ENCODE data around the gene DHX8.
"Not testable (repeated sequence)": the region's sequence is repeated elsewhere in the genome, so short reads cannot be mapped to it uniquely, and the experiment has no call there.

DHX8 gene

DNA sequence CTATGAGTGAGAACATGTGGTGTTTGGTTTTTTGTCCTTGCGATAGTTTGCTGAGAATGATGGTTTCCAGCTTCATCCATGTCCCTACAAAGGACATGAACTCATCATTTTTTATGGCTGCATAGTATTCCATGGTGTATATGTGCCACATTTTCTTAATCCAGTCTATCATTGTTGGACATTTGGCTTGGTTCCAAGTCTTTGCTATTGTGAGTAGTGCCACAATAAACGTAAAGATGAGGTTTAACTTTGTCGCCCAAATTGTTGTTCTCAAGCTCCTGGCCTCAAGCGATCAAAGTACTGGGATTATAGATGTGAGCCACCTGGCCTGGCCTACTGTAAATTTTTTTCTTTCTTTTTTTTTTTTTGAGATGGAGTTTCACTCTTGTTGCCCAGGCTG, 21.2 kb upstream of the DHX8 start:
- not testable (repeated sequence) for DNase-seq (ENCODE audit: low read depth)

DNA sequence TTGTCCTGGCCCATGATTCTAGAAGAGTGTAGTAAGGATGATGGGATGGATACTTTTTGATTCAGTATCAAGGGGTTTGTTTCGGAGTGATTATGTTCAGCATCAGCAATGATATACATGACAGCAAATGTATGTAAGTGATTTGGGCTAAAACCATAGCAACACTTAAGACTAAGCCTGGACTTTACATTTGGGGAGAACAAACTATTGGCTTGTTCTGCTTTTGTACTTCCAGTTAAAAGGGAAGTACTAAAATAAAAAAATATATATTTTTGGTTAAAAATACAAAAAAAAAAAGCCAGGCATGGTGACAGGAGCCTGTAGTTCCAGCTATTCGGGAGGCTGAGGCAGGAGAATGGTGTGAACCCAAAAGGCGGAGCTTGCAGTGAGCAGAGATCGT, 20.5 kb upstream of the DHX8 start:
- DNase-seq (ENCODE audit: low read depth): no peak

DNA sequence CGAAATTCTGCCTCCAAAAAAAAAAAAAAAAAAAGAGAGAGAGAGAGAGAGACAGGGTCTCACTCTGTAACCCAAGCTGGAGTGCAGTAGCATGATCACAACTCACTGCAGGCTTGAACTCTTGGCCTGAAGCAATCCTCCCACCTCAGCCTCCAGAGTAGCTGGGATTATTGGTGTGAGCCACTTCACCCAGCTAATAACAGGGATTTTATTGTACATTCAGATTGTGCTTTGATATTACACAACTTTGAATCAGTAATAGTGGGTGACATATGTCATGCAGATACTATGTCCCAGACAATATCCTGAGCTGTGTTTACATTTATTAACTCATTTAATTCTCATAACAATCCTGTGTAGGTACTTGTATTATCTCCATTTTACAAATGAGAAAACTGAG, 19.7 kb upstream of the DHX8 start:
- no peak for DNase-seq (ENCODE audit: low read depth)

DNA sequence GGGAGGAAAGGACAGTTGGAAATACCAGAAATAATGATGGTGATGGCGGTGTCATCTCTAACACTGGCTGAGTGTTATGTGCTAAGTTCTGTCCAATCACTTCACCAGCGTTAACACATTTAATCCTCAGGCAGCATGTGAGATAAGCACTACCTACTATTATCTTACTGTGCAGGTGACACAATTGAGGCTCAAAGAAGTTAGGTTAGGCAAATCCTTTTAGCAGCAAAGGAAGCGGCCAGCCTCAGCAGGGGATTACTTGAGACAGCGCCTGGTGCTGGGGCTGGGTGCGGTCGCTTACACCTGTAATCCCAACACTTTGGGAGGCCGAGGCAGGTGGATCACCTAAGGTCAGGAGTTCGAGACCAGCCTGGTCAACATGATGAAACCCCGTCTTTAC, 18.7 kb upstream of the DHX8 start:
- no peak for DNase-seq (ENCODE audit: low read depth)

DNA sequence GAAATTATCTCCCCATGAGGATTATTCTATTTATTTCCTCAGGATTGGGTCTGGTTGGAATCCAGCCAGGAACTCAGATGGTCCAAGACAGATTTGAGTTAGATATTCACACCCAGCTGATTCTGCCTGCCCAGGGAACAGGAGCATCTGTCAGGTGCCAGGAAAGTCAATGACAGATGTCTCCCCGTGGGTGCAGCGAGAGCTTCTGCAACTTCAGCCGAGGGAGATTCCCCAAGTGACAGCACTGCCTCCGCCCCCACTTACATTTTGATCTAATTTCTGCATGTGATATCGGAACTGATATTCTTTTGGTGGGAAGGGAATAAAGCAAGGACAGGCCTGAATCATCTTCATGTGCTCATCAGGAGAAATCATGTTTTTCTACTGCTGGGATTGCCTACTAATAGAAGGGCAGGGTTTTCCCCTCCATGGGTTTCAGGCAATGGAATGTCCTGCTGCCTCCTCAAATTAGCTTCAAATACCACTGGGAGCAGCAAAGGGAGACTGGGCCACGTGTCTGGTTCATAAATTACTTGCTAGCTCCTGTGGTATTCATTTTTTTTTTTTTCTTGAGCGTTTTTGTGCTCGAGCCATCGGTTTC, 15.7 kb upstream of the DHX8 start:
- no peak for DNase-seq (ENCODE audit: low read depth)

DNA sequence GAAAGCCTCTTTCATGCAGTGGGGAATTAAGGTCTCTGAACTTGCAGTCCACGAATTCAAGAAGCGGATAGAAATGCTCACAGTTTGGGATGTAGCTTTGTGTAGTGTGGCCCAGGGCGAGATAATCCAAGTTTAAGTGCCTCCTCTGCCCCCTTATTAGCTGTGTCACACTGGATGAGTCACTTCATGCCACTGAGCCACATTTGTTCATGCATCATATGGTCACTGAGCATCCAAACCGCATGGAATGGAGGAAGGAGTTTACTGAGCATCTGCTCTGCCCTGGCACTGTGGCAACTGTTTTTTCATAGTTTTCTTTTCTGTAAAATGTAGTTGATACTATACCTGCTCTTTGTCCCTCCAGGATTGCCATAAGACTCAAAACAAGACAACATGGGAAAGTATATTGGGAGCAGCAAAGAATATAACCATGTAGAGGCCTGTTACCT, 15.1 kb upstream of the DHX8 start:
- DNase-seq (ENCODE audit: low read depth): no peak

DNA sequence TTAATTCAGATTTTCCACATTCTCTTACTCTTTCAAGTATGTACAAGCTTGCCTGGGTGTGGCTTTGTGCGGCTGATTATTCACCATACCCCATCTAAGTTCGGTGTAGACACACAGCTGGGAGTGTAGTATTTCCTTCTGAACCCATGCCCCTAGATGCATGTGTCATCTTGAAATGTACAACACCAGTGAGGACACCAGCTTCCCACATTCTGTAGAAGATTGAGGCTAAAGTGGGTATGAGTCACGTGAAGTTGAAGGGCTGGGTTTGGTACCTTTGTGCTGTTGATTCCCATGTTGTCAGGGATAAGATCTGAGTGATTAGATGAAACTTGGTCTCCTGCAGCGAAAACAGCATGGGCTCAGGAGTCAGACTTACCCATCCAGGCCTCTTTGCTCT, 14.6 kb upstream of the DHX8 start:
- no peak for DNase-seq (ENCODE audit: low read depth)

DNA sequence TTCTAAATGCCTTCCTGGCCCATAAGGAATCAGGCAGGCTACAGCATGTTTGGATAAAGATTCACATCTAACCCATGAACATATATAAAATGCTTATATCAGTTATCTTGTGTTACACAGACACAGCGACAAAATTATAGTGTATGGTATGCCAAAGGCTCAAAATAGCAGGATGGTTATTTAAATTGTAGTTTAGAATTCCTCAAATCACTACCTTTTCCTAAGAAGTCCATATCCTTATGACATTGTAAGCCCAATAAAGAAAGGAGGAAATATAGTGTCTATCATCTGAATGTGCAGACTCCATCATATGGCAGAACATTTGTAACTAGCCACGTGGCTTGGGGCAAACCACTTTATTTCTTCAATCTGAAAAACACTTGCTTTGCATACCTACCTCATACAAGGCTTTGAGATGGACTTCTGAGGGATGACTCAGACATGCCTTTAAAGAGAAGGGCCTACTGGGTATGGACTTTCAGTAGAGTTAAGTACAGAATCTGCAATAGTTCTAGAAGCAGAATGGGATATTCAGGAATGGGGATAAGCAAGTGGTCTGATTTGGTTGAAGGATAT, 12.1 kb upstream of the DHX8 start:
- no peak for DNase-seq (ENCODE audit: low read depth)

DNA sequence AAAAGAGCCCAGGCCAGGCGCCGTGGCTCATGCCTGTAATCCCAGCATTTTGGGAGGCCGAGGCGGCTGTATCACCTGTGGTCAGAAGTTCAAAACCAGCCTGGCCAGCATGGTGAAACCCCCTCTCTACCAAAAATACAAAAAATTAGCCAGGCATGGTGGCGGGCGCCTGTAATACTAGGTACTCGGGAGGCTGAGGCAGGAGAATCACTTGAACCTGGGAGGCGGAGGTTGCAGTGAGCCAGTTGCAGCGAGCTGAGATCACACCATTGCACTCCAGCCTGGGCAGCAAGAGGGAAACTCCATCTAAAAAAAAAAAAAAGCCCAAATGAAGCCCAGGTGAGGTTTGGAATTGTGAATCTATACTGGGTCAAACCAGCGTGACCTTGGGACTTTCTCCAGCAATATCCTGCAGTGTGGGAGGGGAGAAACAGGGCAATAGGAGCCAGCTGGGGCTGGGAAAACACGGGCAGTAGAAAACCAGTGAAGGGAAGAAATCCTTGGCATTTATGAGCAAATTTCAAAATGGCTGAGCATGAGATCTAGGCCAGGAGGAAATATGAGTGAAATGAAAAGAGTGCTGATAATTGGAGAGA, 8.2 kb upstream of the DHX8 start:
- DNase-seq (ENCODE audit: low read depth): no peak

DNA sequence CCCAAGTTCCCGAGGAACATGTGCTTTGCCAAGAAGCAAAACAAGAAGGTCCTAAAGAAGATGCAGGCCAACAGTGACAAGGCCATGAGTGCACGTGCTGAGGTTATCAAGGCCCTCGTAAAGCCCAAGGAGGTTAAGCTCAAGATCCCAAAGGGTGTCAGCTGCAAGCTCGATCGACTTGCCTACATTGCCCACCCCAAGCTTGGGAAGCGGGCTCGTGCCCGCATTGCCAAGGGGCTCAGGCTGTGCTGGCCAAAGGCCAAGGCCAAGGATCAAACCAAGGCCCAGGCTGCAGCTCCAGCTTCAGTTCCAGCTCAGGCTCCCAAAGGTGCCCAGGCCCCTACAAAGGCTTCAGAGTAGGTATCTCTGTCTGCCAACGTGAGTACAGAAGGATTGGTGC, 7.5 kb upstream of the DHX8 start:
- not testable (repeated sequence) for DNase-seq (ENCODE audit: low read depth)

DNA sequence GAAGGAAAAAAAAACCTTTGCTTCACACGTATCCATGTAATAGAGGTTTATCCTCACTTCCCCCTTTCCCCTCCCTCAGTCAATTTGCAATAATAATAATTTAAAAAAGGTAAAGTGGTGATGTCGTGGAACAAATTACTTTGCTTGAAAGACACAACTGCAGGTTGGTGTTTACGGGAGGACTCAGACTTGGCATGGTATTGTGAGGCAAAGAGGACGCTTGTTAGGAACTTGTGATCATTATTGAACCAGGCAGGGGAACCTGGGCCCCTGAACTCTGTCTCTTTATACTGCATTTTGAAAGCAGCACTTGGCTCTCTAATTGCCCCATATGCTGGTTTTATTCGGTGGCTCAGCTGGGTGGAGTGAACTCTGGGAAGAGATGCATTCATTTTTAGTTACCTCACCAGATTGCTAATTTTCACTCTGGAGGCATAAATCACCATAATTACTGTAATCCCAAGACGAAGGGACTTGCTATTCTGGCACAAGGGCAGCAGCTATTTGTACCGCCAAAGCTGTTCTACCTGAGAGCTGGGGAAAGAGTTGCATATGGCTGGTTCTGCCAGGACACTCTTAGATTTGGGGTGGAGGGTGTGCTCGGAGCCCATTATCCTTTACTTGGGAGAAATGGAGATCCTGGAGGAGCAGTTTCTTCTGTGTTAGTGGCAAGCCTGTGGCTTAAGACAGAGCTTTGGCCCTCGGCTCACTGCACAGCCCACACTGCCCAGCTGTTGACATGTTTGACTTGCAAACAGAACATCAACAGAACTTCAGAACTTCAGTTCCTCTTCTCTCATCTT, 5.7 kb upstream of the DHX8 start:
- DNase-seq (ENCODE audit: low read depth): no peak

DNA sequence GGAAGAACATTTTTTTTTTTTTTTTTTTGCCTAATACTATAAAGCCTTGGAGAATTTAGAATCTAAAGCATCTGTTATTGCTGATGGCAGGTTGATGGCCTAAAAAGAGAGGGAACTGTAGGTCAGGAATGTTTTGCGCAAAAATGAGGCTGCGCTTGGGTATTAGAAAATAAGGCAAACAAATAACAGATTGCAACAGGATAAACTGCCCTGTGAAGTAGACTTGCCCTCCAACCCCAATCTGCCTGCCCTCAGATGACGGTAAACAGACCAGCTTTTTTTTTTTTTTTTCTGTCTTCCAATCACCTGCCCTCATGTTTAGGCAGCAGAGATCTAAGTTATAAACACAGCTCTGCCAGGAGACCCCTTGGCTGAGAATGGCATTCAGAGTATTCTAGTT, 3.8 kb upstream of the DHX8 start:
- no peak for DNase-seq (ENCODE audit: low read depth)

DNA sequence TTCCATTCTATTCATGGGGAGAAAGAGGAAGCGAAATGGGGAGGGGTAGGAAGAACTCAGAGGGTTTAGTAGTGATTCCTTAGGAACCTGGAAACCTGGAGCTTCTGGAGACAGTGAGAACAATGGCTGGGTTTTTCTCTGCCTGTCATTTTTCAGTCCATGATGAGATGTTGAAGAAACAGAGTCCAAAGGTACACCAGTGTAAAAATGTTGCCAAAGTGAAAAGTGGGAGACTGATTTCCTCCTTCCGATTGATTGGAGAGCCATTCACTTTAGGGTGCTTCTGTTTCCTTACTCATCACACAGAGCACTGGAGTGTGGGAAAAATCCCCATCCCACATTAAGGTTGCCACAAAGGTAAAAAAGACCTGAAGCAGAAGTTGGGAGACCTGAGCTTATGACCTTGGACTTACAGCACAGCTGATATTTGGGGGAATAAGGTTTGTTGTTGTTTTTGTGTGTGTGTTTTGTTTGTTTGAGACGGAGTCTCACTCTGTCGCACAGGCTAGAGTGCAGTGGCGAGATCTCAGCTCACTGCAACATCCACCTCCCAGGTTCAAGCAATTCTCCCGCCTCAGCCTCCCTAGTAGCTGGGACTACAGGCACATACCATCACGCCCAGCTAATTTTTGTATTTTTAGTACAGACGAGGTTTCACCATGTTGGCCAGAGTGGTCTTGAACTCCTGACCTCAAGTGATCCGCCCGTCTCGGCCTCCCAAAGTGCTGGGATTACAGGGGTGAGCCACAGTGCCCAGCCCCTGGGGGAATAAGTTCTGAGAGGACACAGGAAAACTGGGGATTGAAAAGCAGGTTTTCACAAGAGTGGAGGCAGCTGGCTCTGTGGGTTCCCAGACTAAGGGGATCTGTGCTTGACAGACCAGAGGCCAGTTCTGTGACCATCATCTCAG, 1.4 kb upstream of the DHX8 start:
- no peak for DNase-seq (ENCODE audit: low read depth)

DNA sequence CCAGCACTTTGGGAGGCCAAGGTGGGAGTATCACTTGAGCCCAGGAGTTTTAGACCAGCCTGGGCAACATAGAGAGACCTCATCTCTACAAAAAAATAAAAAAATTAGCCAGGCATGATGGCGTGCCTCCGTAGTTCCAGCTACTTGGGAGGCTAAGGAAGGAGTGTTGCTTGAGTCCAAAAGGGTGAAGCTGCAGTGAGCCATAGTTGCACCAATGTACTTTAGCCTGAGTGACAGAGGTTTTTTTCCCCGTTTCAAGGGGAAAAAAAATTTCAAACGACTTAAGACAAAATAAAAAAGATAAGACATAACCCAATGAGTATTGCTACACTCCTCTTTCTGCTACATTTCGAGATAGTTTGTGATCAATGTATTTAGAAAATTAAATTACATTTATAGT, 6.8 kb downstream of the DHX8 start:
- DNase-seq (ENCODE audit: low read depth): no peak

DNA sequence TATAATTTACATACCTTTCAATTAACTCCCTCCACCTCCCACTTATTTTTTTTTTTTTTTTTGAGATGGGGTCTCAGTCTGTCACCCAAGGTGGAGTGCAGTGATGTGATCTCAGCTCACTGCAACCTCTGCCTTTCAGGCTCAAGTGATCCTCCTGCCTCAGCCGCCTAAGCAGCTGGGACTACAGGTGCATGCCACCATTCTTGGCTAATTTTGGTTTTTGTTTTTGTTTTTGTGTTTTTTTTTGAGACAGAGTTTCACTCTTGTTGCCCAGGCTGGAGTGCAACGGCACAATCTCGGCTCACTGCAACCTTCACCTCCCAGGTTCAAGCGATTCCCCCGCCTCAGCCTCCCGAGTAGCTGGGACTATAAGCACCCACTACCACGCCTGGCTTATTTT, 25.7 kb downstream of the DHX8 start:
- not testable (repeated sequence) for DNase-seq (ENCODE audit: low read depth)

DNA sequence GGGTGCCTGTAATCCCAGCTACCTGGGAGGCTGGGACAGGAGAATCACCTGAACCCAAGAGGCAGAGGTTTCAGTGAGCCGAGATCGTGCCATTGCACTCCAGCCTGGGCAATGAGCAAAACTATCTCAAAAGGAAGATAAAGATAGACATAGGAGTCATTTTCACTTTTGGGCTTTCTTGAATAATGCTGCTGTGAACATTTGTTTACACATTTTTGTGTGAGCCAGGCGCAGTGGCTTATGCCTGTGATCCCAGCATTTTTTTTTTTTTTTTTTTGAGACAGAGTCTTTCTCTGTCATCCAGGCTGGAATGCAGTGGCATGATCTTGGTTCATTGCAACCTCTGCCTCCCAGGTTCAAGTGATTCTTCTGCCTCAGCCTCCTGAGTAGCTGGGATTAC, 27.4 kb downstream of the DHX8 start:
- DNase-seq (ENCODE audit: low read depth): not testable (repeated sequence)

DNA sequence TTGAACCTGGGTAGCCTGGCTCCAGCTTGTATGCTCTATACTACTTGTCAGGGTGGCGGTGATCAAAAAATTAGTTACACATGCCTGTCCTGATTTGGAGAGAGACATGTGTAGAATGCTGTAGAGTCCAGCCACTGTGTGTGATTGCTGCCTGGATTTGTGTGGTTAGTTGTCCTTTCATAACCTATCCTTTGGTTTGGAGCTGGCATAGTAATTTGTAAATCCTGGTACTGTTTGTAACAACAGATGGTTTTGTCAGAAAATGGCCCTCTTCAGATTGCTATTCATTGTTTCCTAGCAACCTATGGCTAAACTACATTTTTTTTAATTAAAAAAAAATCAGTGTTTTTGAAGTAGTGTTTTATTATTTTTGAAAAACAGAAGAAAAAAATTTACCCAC, 31.9 kb downstream of the DHX8 start:
- no peak for DNase-seq (ENCODE audit: low read depth)

DNA sequence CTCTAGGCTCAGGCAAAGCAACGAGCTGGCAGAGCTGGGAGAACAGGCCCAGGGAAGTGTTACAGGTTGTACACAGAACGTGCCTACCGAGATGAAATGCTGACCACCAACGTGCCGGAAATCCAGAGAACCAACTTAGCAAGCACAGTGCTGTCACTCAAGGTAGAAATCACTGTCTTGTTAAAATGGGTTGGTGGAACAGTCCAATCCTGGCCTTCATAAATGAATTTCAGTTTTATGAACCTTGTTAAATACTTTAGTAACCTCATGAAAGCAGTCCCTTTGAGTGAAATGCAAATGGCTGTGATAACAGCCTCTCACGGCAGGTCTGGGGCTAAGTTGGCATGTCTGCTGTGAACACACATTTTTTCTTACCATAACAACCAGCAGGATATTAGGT, 33.4 kb downstream of the DHX8 start:
- no peak for DNase-seq (ENCODE audit: low read depth)

DNA sequence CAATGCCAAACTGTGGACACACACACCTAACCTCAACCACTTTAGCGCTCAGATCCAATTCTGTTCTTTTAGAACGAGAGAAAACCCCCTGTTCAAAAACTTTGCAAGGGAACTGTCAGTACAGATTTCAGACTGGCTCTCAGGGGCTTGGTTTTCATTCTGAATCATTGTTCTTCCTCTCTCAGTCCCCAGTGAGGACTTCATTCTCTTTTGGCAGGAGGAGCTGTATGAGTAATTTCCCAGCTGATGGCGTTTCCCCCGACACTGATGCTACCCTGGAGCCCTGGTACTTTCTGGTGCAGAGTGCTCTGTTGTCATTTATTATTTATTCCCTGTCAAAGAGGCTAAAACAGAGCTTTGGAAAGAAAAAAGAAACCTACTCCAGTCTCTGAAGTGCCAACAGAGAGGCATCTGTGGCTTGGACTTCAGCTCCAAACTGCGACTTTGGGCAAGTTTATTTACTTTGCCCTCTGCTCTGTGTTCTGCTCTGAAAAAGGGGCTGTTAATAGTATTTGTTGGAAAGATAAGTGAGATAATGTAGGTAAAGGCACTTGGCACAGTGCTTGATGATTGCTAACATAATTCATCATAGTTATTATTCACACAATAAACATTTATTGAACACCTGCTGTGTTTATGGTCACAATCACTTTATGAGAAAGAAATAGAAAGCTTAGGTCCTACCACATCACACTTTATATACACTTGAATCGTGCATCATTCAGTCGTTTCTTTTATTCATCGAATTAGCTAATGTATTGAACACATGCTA, 34.0 kb downstream of the DHX8 start:
- DNase-seq (ENCODE audit: low read depth): no peak

DNA sequence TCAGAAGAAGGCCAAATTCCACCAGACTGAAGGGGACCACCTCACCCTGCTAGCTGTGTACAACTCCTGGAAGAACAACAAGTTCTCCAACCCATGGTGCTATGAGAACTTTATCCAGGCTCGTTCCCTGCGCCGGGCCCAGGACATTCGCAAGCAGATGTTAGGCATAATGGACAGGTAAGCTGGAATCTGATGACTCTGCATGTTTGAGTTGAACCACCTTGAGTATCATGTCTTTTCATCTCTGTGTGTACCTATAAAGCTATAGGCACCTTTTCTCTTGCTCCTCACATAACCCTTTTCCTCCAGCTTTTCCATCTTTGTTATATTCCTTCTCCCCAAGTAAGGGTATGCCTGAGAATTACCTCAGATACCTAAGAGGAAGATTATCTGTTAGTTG, 37.6 kb downstream of the DHX8 start:
- no peak for DNase-seq (ENCODE audit: low read depth)

DNA sequence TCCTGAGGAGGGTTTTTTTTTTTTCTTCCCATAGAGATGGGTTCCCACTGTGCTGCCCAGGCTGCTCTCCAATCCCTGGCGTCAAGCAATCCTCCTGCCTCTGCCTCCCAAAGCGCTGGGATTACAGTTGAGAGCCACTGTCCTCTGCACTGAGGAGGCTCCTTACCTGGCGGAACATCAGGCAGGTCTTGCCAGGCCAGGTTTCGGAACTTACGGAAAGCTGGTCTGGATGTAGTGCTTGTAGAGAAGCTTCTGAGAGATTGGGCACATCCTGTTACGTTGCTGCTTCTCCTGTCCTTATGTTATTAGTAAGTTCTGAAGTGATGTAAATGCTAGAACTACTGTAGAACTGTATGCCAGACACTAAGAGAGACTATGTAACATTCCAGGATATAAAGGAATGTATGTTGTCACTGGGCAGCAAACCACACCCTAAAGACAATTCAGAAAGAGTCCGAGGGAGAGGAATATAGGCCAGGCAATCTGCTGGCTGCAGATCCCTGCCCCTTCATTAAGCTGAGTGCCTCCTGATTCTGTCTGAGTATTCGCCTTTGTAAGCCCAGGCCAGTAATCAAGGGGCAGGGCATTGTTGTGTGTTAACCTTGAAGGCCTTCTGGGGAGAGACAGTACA, 41.3 kb downstream of the DHX8 start:
- no peak for DNase-seq (ENCODE audit: low read depth)

Data from stimulated activated CD4-positive, alpha-beta T cell treated with anti-CD3 and anti-CD28 coated beads, Interleukin-2, amount 100 ng/mL, for 4 hours (primary cell).